GM23248 (cell line): ENCODE results near the gene AGPAT2. TPM values are rescaled to one million over a fixed set of nuclear protein-coding genes. Genes with fewer than 3 reads are reported as not detected.

Experiments used
- DNase-seq: peaks from one replicate; pipeline ENCODE4 v3.0.0-alpha.2; 2015
- H2AFZ ChIP-seq: fragments of 200-600 bp; sonication (generic); 2 replicates; pipeline ENCODE4 v1.6.1; 2016; ENCODE audit warnings: antibody characterized with exemption
- H3F3A ChIP-seq: fragments of 200-600 bp; sonication (generic); 2 replicates; pipeline ENCODE4 v1.6.1; 2016; ENCODE audit warnings: mild to moderate bottlenecking, antibody characterized with exemption, mixed run types; ENCODE audit not compliant: insufficient read depth
- H3K27ac ChIP-seq: fragments of 200-600 bp; sonication (generic); 2 replicates; pipeline ENCODE4 v1.5.1; 2016; ENCODE audit warnings: mild to moderate bottlenecking
- H3K27me3 ChIP-seq: fragments of 200-600 bp; sonication (generic); replicated peaks from 2 replicates; pipeline ENCODE4 v1.6.1; 2016; ENCODE audit warnings: mild to moderate bottlenecking; ENCODE audit not compliant: insufficient read depth
- H3K36me3 ChIP-seq: fragments of 200-600 bp; sonication (generic); 2 replicates; pipeline ENCODE4 v1.6.1; 2016; ENCODE audit warnings: low read depth, mild to moderate bottlenecking
- H3K4me1 ChIP-seq: fragments of 200-600 bp; sonication (generic); 2 replicates; pipeline ENCODE4 v1.6.1; 2016; ENCODE audit warnings: mild to moderate bottlenecking; ENCODE audit not compliant: insufficient read depth
- H3K4me2 ChIP-seq: fragments of 200-600 bp; sonication (generic); one replicate; pipeline ENCODE4 v1.6.1; 2016; ENCODE audit warnings: mild to moderate bottlenecking; ENCODE audit not compliant: unreplicated experiment
- H3K4me3 ChIP-seq: fragments of 200-600 bp; sonication (generic); 2 replicates; pipeline ENCODE4 v1.5.1; 2016; ENCODE audit warnings: mild to moderate bottlenecking
- H3K79me2 ChIP-seq: fragments of 200-600 bp; sonication (generic); 2 replicates; pipeline ENCODE4 v1.6.1; 2016; ENCODE audit warnings: mild to moderate bottlenecking; ENCODE audit not compliant: insufficient read depth
- H3K9ac ChIP-seq: fragments of 200-600 bp; sonication (generic); 2 replicates; pipeline ENCODE4 v1.6.1; 2016; ENCODE audit warnings: mild to moderate bottlenecking
- H3K9me2 ChIP-seq: fragments of 200-600 bp; sonication (generic); 2 replicates; pipeline ENCODE4 v1.6.1; 2016; ENCODE audit warnings: mixed run types, mild to moderate bottlenecking, moderate library complexity; ENCODE audit not compliant: insufficient read depth
- H3K9me3 ChIP-seq: fragments of 200-600 bp; sonication (generic); one replicate; pipeline ENCODE4 v1.6.1; 2017; ENCODE audit warnings: low read depth
- H4K20me1 ChIP-seq: fragments of 200-600 bp; sonication (generic); 2 replicates; pipeline ENCODE4 v1.6.0; 2016; ENCODE audit not compliant: insufficient read depth
- EZH2 ChIP-seq: fragments of 200-600 bp; sonication (generic); IDR thresholded peaks from 2 replicates; pipeline ENCODE4 v1.6.1; 2018; ENCODE audit warnings: antibody characterized with exemption, mild to moderate bottlenecking; ENCODE audit not compliant: insufficient read depth, poor library complexity, severe bottlenecking
- EZH2phosphoT487 ChIP-seq: fragments of 200-600 bp; sonication (generic); IDR thresholded peaks from 2 replicates; pipeline ENCODE4 v1.6.1; 2018; ENCODE audit warnings: antibody characterized with exemption, moderate library complexity, mild to moderate bottlenecking, low read depth; ENCODE audit not compliant: insufficient read depth
- WGBS, 2 experiments: methylation state at CpG; one replicate each; pipeline ENCODE4 v1.1.6; 2015 to 2017; ENCODE audit warnings: low lambda C conversion rate in 2 of 2, low coverage in 1 of 2; ENCODE audit errors: missing lambda C conversion rate in 2 of 2; 5-methylcytosine and 5-hydroxymethylcytosine counted together
- in situ Hi-C: fragments of 300-500 bp; cut with MboI; formaldehyde crosslinking; loops from 2 replicates; pipeline ENCODE4 v1.15.0; 2020
- polyA plus RNA-seq: library from polyadenylated mRNA; unstranded; fragments of >200 nt; fragmentation: Nextera tagmentation; extraction: Ambion mirVana; gene quantifications from 2 replicates; pipeline ENCODE4 v1.2.1, GENCODE V29; 2016
- total RNA-seq: library from RNA; depleted of rRNA; stranded (reverse); fragments of >200 nt; shearing (Covaris generic); gene quantifications from 2 replicates; pipeline ENCODE4 v1.2.3, GENCODE V29; 2014

Gene AGPAT2
- total and polyA plus RNA-seq, 2 experiments from 2014 or later = 58.3 to 68.7 TPM

- in situ Hi-C loops = no loop called here
- DNase-seq = no peak
- 0 out of 2 replicates have a peak, but pooled peaks cover 6% of the 10 kb centered on the region for H3F3A ChIP-seq
- H3K27me3 ChIP-seq = no peaks in the 10 kb centered on the region
- WGBS, 2 experiments = 89 to 91% methylated on average over 14 to 15 of the region's 15 CpGs
- H2AFZ ChIP-seq = no peak overlapping the region
- H3K4me1 ChIP-seq = peaks cover 2% of the 10 kb centered on the region
- no peaks in the 10 kb centered on the region for H3K36me3 ChIP-seq
- H3K4me2 ChIP-seq = no peak overlapping the region
- no peaks in the 10 kb centered on the region for H4K20me1 ChIP-seq
- no peak overlapping the region for H3K27ac ChIP-seq
- TF ChIP-seq EZH2 (no peak), EZH2phosphoT487 (no peak)
- no peaks in the 10 kb centered on the region for H3K9me2 ChIP-seq
- H3K79me2 ChIP-seq = peaks cover 7% of the 10 kb centered on the region
- no peaks in the 10 kb centered on the region for H3K9me3 ChIP-seq
- H3K9ac ChIP-seq = no peak overlapping the region
- no peak overlapping the region for H3K4me3 ChIP-seq
Measured at GRCh38 chr9:136690806-136691261, 3.6 kb upstream of the AGPAT2 start.

- no peaks in the 10 kb centered on the region for H3K9me2 ChIP-seq
- H3K27me3 ChIP-seq = no peaks in the 10 kb centered on the region
- H3F3A ChIP-seq = 0 out of 2 replicates have a peak, but pooled peaks cover 6% of the 10 kb centered on the region
- H2AFZ ChIP-seq = no peak overlapping the region
- 72 to 78% methylated on average over 22 to 25 of the region's 25 CpGs for WGBS, 2 experiments
- in situ Hi-C loops = no loop called here
- no peaks in the 10 kb centered on the region for H3K9me3 ChIP-seq
- no peak for DNase-seq
- no peak overlapping the region for H3K27ac ChIP-seq
- peaks cover 5% of the 10 kb centered on the region for H3K4me1 ChIP-seq
- H3K36me3 ChIP-seq = no peaks in the 10 kb centered on the region
- H3K9ac ChIP-seq = no peak overlapping the region
- no peaks in the 10 kb centered on the region for H4K20me1 ChIP-seq
- no peak overlapping the region for H3K4me2 ChIP-seq
- no peak for TF ChIP-seq EZH2phosphoT487
- TF ChIP-seq EZH2 = no peak
- no peak overlapping the region for H3K4me3 ChIP-seq
- peaks cover 13% of the 10 kb centered on the region for H3K79me2 ChIP-seq
Measured at GRCh38 chr9:136690104-136690805, 3.0 kb upstream of the AGPAT2 start.

GRCh38 chr9:136689108-136689460 is 1.8 kb upstream of the AGPAT2 start:
- WGBS, 2 experiments = 58 to 72% methylated on average over 7 of the region's 7 CpGs
- TF ChIP-seq EZH2phosphoT487 = no peak
- no peak for TF ChIP-seq EZH2
- no peak overlapping the region for H2AFZ ChIP-seq
- no peak overlapping the region for H3K4me3 ChIP-seq
- DNase-seq = no peak
- peaks cover 5% of the 10 kb centered on the region for H3K4me1 ChIP-seq
- H3F3A ChIP-seq = 0 out of 2 replicates have a peak, but pooled peaks cover 6% of the 10 kb centered on the region
- H3K9ac ChIP-seq = no peak overlapping the region
- no peaks in the 10 kb centered on the region for H3K9me3 ChIP-seq
- no peaks in the 10 kb centered on the region for H3K9me2 ChIP-seq
- H3K36me3 ChIP-seq = no peaks in the 10 kb centered on the region
- H3K79me2 ChIP-seq = peaks cover 25% of the 10 kb centered on the region
- H3K27me3 ChIP-seq = no peaks in the 10 kb centered on the region
- H4K20me1 ChIP-seq = no peaks in the 10 kb centered on the region
- H3K27ac ChIP-seq = no peak overlapping the region
- no peak overlapping the region for H3K4me2 ChIP-seq
- in situ Hi-C loops = no loop called here

- in situ Hi-C loops = no loop called here
Measured at GRCh38 chr9:136688274-136689107, 1.2 kb upstream of the AGPAT2 start.

More at GRCh38 chr9:136688274-136689107, 1.2 kb upstream of the AGPAT2 start:
- Histone ChIP-seq H3K79me2 (peaks cover 30% of the 10 kb centered on the region), H3K4me1 (peaks cover 5% of the 10 kb centered on the region), H3K9me2 (no peaks in the 10 kb centered on the region), H3F3A (0 out of 2 replicates have a peak, but pooled peaks cover 6% of the 10 kb centered on the region), H3K36me3 (no peaks in the 10 kb centered on the region), H3K27me3 (no peaks in the 10 kb centered on the region), H3K9ac (no peak overlapping the region), H3K27ac (no peak overlapping the region), H3K4me2 (no peak overlapping the region), H2AFZ (no peak overlapping the region), H3K9me3 (no peaks in the 10 kb centered on the region), H3K4me3 (no peak overlapping the region), H4K20me1 (no peaks in the 10 kb centered on the region)
- TF ChIP-seq EZH2phosphoT487 (no peak), EZH2 (no peak)
- WGBS, 2 experiments = 38 to 45% methylated on average over 19 to 20 of the region's 21 CpGs
- DNase-seq = no peak
